ENCODE results near the gene FCGR2B. TPM values are rescaled to one million over a fixed set of nuclear protein-coding genes. Genes with fewer than 3 reads are reported as not detected.
A peak's percentile ranks its signal among the peaks of the same experiment; 100 is the strongest.

FCGR2B gene
- total and polyA plus RNA-seq, 2 of the 13 experiments (the other 11 are each of a cell fraction or from before 2014, with no cell fraction given), result not detected

GRCh38 chr1:161676958-161677689, 14.2 kb downstream of the FCGR2B start:
- DNase-seq (ENCODE audit: low spot score) (peak; percentile 12), ATAC-seq (peak; percentile 92), FAIRE-seq (no peak)
- Histone ChIP-seq H2AFZ (ENCODE audit: low read length) (no peak overlapping the region), H3K4me1 (ENCODE audit: insufficient read depth, low read length) (peaks cover 12% of the 10 kb centered on the region), H3K36me3 (replicated peaks in 1 of 2; ENCODE audit: control insufficient read depth in 1 of 2, insufficient read depth in 2 of 2, low read length in 2 of 2) (no peaks in the 10 kb centered on the region), H4K20me1 (ENCODE audit: insufficient read depth, low read length) (no peaks in the 10 kb centered on the region), H3K9me3 (ENCODE audit: low read length) (no peaks in the 10 kb centered on the region), H3K9ac (ENCODE audit: insufficient read depth, low read depth, low read length) (no peak overlapping the region), H3K4me3 (replicated peaks in 1 of 3; ENCODE audit: insufficient read depth in 1 of 3, low read depth in 2 of 3, low read length in 3 of 3) (no peak overlapping the region), H3K79me2 (ENCODE audit: insufficient read depth, low read length) (no peaks in the 10 kb centered on the region), H3K4me2 (ENCODE audit: low read depth, low read length) (no peak overlapping the region), H3K27me3 (ENCODE audit: control insufficient read depth in 1 of 2, insufficient read depth in 2 of 2, low read length in 2 of 2) (peaks cover 0 to 11% of the 10 kb centered on the region in 2 experiments; a peak in 2 of 5 replicates), H3K27ac (ENCODE audit: extremely low read length, insufficient read depth, low read length) (no peak overlapping the region)
- 12% methylated on average over 5 of the region's 5 CpGs for WGBS (ENCODE audit: low lambda C conversion rate)
- intact Hi-C loops (cut with micrococcal nuclease; ENCODE audit: unreplicated experiment) (no loop called here), in situ Hi-C loops (cut with HindIII; ENCODE audit: extremely low pct_ligation_motif_present, low pct_unique_long_range_greater_than_20kb) (no loop called here)
- BruUV-seq (replicated peaks), result no TSS peak
- ChIA-PET POLR2A (interaction anchor here (1.0 kb wide), 1 partner anchor 49 kb away, joined by 3 read pairs; no protein-coding TSS in a partner anchor), CTCF (ENCODE audit: low intra/inter-chr PET ratio, low total read pairs) (no interaction called here)
- TF ChIP-seq SPEN (CRISPR knock-in tag; IDR thresholded peaks at IDR 0.05; ENCODE audit: low read depth) (no peak), ZFP37 (CRISPR knock-in tag; IDR thresholded peaks at IDR 0.05; ENCODE audit: borderline replicate concordance) (no peak), KLF12 (CRISPR knock-in tag; IDR thresholded peaks at IDR 0.05; ENCODE audit: borderline replicate concordance) (no peak), GPN1 (CRISPR knock-in tag; IDR thresholded peaks at IDR 0.05; ENCODE audit: borderline replicate concordance) (no peak), SMC3 (IDR thresholded peaks at IDR 0.05; ENCODE audit: low read length) (no peak), ZNF274 (CRISPR knock-in tag; IDR thresholded peaks at IDR 0.05) (no peak), ZMYM3 (CRISPR knock-in tag; IDR thresholded peaks at IDR 0.05) (no peak), SP2 (CRISPR knock-in tag; IDR thresholded peaks at IDR 0.05) (no peak), MAFK (conservative IDR thresholded peaks at IDR 0.05 in 1 of 2, IDR thresholded peaks at IDR 0.05 in 1 of 2; ENCODE audit: low read length in 2 of 2) (peak; percentile 48 to 58; a peak in 2 of 4 replicates), MYC (CRISPR knock-in tag; IDR thresholded peaks at IDR 0.05; ENCODE audit: borderline replicate concordance) (no peak), XRCC5 (optimal IDR thresholded peaks at IDR 0.05; ENCODE audit: low read length) (no peak), ZNF333 (CRISPR knock-in tag; IDR thresholded peaks at IDR 0.05; ENCODE audit: borderline replicate concordance) (no peak), TCF12 (IDR thresholded peaks at IDR 0.05) (no peak), TCF12 (CRISPR knock-in tag; IDR thresholded peaks at IDR 0.05) (no peak), ZMYM4 (CRISPR knock-in tag; IDR thresholded peaks at IDR 0.05) (0 out of 2 replicates have a peak, but pooled peaks have one; percentile 16), ETV5 (CRISPR knock-in tag; IDR thresholded peaks at IDR 0.05; ENCODE audit: borderline replicate concordance) (no peak), ZBED4 (CRISPR knock-in tag; IDR thresholded peaks at IDR 0.05; ENCODE audit: borderline replicate concordance) (no peak), NR2F2 (IDR thresholded peaks at IDR 0.05; ENCODE audit: borderline replicate concordance, low read depth) (peak; percentile 83), NR2F1 (CRISPR knock-in tag; IDR thresholded peaks at IDR 0.05) (peak; percentile 43 to 92; a peak in 2 of 4 replicates), ZNF737 (CRISPR knock-in tag; IDR thresholded peaks at IDR 0.05; ENCODE audit: borderline replicate concordance) (no peak), RBM39 (IDR thresholded peaks at IDR 0.05; ENCODE audit: low read depth, low read length, poor library complexity, severe bottlenecking) (no peak), ZNF773 (CRISPR knock-in tag; IDR thresholded peaks at IDR 0.05; ENCODE audit: borderline replicate concordance) (no peak), SALL1 (CRISPR knock-in tag; IDR thresholded peaks at IDR 0.05) (peak; percentile 33; the same call in 1 of the 2 replicates)
